NCI-H510A (cell line): ENCODE data around the gene KCNH5.

Source experiments
- DNase-seq: peaks from one replicate; lab custom pipeline; 2025; lab: John Stamatoyannopoulos, UW

Gene KCNH5

DNA sequence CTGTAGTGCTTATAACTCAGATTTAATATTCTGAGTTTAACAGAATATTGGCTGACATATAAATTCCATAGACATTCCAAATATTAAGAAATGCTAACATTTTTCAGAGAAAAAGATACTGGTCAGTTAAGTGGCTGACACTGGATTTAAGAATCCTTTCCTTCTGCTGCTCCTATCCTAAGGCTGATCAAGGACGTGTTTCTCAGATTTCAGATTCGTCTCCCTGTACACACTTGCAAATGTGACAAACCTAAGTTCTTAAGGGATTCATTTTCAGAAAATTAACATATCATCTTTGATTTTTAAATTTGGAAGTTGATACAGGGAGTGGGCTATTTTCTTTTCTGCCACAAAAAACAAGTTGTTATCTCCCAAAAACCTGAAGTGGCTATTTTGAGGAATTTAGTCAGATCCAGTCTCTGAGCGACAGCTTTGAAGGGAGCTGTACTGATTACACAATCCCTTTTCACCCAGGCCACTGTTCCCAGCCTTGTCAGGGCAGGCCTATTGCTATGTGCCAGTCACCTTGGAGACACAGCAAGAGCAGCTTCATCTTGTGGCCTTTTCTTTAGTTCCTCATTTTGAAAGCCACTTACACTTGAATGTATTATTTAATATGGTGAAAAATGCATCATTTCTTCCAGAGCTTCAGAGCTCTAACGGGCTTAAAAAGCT lies 370.6 kb downstream of the KCNH5 start:
- no peak for DNase-seq

DNA sequence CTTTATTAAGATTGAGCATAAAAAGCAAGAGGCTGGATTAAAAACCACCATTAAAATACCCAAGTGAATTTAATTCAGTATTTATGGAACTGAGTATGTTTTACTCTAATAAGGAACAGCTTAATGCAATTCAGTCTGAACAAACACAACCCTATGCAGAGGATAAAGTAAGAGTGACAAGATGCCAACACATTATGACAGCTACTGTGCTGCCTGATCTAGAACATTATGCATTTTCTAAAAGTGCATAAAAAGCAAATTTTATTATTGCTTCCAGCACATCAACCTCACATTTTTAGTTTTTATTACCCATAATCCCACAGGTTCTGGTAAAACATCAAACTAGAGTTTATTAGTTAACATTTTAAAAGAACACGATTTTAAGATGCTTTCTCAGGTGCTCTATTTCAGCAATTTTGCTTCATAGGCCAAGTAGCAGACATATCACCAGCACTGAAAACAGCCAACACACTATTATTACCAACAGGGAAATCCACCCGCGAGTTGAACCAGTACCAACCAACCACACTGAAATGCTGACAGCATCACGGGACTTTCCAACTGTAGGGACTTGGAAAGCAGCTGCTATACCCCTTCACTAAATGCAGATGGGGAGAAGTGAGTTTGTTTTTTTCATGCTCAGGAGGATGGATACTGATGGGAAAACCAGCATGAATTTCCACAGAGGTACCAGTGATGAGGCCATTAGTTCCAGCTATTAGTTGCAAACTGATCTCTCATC lies 372.1 kb downstream of the KCNH5 start:
- DNase-seq = no peak

DNA sequence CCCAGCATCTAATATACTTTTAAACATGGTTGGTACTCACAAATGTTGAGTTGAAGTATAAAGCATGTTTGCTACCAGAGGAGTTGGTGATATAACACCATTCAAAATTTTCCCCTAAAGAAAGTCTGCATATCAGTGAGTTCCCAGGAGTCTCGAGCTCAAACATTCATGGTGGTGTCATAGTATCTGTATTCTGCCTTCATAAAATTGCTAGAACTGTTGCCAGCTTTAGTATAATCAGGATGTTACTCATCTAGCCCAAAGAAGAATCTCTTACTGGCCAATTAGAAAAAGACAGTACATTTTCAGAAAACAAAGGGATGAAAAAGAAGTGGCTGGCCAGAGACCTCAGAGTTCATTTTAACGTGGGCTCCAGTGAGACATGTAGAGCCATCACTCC lies 374.7 kb downstream of the KCNH5 start:
- no peak for DNase-seq

DNA sequence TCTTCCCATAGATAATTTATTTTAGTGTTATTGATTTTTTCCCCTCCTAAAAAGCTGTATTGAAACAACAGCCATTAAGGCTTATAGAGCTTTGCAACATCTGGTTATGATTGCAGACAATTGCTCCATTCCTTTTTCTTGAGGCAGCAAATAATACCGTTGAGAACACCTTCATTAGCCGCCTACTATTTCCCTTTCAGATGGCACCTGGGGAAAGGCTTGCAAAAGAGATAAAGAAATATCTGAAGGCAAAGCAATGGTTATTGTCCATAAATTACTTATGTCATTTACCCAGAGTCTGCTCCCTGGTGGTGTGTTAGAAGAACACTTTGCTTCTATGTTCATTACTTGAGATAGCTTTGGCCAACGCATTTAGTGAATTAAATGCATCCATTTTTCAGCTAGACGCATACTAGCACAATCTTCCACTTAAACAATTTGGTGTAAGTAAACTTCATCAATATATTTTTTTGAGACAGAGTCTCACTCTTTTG lies 377.8 kb downstream of the KCNH5 start:
- no peak for DNase-seq

DNA sequence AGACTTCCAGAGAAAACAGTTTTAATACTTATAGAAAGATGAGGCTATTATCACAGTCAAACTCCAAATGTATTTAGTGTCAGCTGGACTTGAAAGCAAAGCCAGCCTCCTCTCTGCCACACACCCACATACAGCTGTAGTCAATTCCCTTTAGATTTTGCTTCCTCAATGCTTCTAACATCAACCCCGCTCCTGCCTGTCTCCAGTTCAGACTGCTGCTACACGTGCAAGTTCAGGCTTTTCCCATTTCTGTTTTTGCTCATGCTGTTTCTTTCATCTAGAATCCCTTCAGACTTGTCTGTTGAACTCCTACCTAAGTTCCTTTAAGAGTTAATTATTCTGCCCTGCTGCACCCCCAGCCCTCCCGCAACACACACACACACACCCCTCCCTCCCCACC lies 380.0 kb downstream of the KCNH5 start:
- DNase-seq = no peak

DNA sequence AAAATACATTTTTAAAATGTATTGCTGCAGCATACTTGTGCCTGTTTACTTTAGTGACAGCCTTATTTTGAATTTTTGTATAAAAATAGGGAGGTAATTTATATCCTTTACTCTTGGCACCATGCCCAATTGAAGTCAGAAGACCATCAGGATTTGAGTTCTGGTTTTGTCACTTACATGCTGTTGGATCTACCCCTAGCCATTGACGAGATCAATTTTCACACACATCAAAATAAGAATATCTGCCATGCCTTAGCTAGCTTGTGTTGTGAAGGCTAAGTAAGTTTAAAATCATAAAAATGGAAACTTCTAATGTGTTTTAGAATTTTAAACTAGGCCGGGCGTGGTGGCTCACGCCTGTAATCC lies 381.8 kb downstream of the KCNH5 start:
- DNase-seq = no peak

DNA sequence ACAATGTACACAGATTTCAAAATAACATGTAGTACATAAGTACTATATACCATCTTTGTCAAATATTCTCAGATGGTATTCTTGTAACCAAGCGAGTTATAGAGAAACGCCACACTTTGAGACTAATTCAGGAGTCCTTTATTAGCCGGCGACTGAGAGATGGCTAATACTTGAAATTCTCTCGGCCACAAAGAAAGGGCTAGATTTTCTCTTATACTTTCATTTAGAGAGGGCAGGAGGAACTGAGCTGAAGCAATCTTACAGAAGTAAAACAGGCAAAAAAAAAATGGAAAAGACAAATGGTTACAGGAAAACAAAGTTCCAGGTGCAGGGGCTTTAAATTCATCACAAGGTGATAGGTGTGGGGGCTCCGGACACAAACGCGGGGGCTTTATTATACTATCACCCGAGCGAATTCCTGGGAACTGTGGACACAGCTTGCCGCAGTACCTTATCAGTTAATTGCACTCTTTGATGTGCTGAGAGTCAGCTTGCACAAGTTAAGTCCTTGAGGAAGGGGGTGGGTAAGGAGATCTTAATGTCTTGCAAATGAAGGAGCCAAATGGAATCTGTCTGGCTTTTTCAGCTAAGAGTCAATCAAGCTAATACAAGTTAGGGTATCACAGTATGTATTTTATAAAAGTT lies 382.3 kb downstream of the KCNH5 start:
- no peak for DNase-seq

DNA sequence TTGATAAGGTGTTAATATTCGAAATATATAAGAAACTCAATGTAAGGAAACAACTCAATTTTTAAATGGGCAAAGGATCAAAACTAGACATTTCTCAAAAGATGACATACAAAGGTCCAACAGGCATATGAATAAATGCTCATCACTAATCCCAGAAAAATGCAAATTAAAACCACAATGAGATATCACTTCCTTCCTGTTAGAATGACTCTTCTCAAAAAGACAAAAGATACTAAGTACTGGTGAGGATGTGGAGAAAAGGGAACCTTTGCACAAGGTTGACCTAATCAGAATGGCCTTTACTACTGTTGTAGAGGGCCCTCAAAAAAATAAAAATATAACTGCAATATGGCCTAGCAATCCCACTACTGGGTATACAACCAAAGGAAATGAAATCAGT lies 383.4 kb downstream of the KCNH5 start:
- DNase-seq = no peak

DNA sequence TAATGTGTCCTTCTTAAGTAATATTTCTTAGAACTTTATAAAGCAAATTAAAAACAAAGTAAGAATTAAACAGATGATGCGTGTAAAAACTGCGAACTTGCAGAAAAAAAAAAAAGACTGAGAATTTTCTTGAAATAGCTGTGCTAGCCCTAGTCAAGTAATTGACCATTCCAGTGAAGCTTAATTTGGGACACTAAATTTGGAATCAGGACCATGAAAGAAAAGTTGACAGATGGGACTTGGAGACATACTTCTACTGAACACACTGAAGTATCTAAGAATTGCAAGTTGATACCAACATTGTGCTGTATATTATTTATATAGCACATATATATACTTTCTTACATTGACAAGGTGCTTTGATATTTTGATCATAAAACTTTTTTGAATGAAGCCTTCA lies 386.6 kb downstream of the KCNH5 start:
- DNase-seq = no peak

DNA sequence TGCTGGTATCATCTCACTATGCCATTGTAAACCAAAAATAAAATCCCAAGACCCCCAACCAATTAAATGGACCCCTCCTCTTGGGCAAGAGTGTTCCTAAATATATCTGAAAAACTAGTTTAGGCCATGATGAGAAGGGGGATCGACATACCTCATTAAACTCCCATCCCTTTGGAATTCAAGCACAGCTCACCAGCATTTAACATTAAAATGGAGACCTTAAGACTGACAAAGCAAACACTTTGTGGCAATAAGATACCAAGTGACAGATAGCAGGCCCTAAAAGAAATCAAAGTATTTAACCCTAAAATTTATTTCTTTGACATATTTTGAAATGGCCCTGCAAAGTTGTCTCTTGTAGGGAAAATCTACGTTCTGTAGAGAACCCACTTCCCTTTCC lies 387.9 kb downstream of the KCNH5 start:
- no peak for DNase-seq

DNA sequence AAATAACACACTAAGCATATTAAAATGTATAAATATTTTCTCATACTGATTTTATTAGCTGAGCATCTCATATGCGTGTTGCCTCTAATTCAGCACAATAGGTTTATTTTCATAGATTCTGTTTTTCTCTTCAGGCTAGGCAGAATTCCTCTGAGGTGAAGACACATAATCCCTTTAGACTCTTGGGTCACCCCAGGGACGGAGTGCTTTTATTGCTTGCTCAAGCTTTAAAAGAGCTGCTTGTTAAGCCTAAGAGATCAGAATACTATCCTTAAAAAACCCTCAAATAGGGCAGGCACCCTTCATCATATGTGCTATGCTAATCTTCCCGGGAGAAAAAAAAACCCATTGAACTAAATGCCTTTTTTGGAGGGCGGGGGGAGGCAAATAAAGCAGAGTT lies 390.1 kb downstream of the KCNH5 start:
- DNase-seq = no peak

DNA sequence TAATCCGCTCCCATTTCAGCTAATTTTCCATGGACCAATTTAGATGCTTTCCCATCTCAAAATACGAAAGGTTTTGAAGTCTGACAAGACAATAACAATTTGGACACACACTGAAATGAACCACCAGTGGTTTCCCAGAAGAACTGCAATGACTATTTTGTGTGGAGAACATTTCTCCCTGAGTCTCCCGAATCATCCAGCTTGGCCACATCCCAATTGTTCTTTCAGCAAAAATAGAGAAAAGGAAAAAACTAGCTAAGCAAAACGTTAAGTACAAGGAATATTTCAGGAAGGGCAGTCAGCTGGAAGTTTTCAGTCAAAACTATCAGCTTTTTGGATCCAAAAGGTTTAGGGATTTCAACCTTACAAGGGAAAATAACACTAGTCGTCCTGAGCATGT lies 390.6 kb downstream of the KCNH5 start:
- DNase-seq = no peak
